Measurements from ENCODE around the gene MASP2. TPM values are rescaled to one million over a fixed set of nuclear protein-coding genes. Genes with fewer than 3 reads are reported as not detected.

Gene MASP2
- total and polyA plus RNA-seq, 10 of the 15 experiments (the other 5 are each of a cell fraction or from before 2014, with no cell fraction given): 0.04 to 0.21 (median 0.06) TPM; not detected in 7

DNA sequence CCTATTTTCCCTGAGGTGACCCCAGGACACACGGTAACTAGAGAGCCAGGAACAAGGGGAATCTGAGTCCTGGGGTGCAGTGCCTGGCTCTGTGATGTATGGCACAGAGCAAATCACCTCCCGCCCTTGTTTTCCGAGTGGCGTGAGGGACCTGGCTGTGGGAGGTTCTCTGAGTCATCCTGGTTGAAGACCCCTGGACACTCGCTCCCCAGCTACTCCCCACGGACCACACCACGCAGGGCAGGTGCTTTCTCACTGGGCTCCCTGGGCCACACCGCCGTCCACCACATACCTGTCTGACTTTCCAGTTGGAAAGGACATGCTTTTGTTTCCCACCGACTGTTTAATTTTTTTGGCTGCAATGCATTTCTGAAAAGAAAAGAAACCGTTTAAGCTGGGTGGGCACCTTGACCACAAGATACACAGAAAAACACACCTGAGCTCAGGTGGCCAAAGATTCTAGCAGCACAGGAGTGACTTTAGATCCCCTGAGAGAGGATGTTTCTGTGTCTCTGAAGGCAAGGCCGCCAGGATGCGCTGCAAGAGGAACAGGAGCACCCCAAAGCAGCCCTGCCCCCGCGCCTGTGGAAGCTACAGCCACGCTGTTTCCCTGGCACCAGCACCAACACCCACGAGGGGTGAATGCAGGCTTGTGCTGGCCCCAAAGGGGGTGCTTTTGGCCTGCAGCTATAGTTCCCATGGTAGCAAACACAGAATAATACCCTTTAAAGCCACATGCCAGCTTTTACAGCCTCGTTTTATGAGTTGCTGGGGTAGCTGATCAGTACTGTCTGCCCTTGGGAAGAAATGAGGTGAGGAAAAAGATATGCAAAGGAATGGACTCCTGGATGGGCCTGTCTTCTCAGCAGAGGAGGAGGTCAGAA is 20.9 kb upstream of the MASP2 start:
- no TSS peak for BruUV-seq (replicated peaks)

More for the DNA sequence above, 20.9 kb upstream of the MASP2 start:
- ChIA-PET SMC1A (ENCODE audit: uncharacterized antibody, unreplicated experiment) (no interaction called here), POLR2A (no interaction called here), CTCF (interaction anchor here (6.3 kb wide), 1 partner anchor 30 kb away, joined by 57 read pairs; no protein-coding TSS in a partner anchor), RAD21 (ENCODE audit: unreplicated experiment) (no interaction called here)
- Histone ChIP-seq H3K79me2 (ENCODE audit: control insufficient read depth, insufficient read depth, low read length) (no peaks in the 10 kb centered on the region), H3K27me3 (replicated peaks in 1 of 2; ENCODE audit: control insufficient read depth in 2 of 2, insufficient read depth in 2 of 2, low read length in 1 of 2) (no peaks in the 10 kb centered on the region), H3K9ac (ENCODE audit: control insufficient read depth, insufficient read depth, low read length) (no peak overlapping the region), H3K27ac (ENCODE audit: control insufficient read depth, insufficient read depth) (no peak overlapping the region), H2AFZ (ENCODE audit: control insufficient read depth, low read depth, low read length) (no peak overlapping the region), H3K4me3 (no peak overlapping the region), H4K20me1 (ENCODE audit: control insufficient read depth, insufficient read depth) (no peaks in the 10 kb centered on the region), H3K36me3 (ENCODE audit: control insufficient read depth in 2 of 2, insufficient read depth in 2 of 2, low read length in 1 of 2) (peaks cover 34 to 38% of the 10 kb centered on the region in 2 experiments), H3K9me3 (replicated peaks; ENCODE audit: control insufficient read depth, insufficient read depth, low read length) (no peaks in the 10 kb centered on the region; the same call in 2 of the 3 replicates), H3K4me2 (ENCODE audit: control insufficient read depth, insufficient read depth) (no peak overlapping the region), H3K4me1 (ENCODE audit: control insufficient read depth, insufficient read depth, low read length) (peaks cover 20% of the 10 kb centered on the region)
- WGBS (ENCODE audit: insufficient coverage, insufficient replicate concordance, low lambda C conversion rate, missing lambda C conversion rate): 91% methylated on average over 18 of the region's 18 CpGs
- TF ChIP-seq, protein P1, sequence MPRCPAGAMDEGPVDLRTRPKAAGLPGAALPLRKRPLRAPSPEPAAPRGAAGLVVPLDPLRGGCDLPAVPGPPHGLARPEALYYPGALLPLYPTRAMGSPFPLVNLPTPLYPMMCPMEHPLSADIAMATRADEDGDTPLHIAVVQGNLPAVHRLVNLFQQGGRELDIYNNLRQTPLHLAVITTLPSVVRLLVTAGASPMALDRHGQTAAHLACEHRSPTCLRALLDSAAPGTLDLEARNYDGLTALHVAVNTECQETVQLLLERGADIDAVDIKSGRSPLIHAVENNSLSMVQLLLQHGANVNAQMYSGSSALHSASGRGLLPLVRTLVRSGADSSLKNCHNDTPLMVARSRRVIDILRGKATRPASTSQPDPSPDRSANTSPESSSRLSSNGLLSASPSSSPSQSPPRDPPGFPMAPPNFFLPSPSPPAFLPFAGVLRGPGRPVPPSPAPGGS (IDR thresholded peaks at IDR 0.05; ENCODE audit: borderline replicate concordance, insufficient read depth, low read depth, low read length, poor library complexity, severe bottlenecking): no peak
- TF ChIP-seq GABPA (IDR thresholded peaks at IDR 0.05; ENCODE audit: low read depth) (no peak), STAT3 (IDR thresholded peaks at IDR 0.05; ENCODE audit: low read depth, low read length) (no peak)
- TF ChIP-seq, protein P2, sequence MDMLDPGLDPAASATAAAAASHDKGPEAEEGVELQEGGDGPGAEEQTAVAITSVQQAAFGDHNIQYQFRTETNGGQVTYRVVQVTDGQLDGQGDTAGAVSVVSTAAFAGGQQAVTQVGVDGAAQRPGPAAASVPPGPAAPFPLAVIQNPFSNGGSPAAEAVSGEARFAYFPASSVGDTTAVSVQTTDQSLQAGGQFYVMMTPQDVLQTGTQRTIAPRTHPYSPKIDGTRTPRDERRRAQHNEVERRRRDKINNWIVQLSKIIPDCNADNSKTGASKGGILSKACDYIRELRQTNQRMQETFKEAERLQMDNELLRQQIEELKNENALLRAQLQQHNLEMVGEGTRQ (IDR thresholded peaks at IDR 0.05; ENCODE audit: borderline replicate concordance, low read depth, low read length): no peak
- in situ Hi-C loops (cut with MboI) (no loop called here), intact Hi-C loops (cut with micrococcal nuclease; ENCODE audit: unreplicated experiment) (no loop called here)
- ATAC-seq: no peak
- no peak for DNase-seq (ENCODE audit: low read depth, low spot score)
- FAIRE-seq: no peak

All from GM12878 (cell line).